IPS-11a (cell line): ENCODE measurements around the gene DOCK4.

Source experiments
- H3K4me3 ChIP-seq: one replicate; pipeline ENCODE4 v1.5.1; 2013; ENCODE audit warnings: low read depth, low read length, control low read depth

The DOCK4 gene

GRCh38 chr7:111871283-111871682 is 334.9 kb downstream of the DOCK4 start:
- no peak overlapping the region for H3K4me3 ChIP-seq

GRCh38 chr7:111869280-111869679 is 336.9 kb downstream of the DOCK4 start:
- H3K4me3 ChIP-seq: no peak overlapping the region

DNA sequence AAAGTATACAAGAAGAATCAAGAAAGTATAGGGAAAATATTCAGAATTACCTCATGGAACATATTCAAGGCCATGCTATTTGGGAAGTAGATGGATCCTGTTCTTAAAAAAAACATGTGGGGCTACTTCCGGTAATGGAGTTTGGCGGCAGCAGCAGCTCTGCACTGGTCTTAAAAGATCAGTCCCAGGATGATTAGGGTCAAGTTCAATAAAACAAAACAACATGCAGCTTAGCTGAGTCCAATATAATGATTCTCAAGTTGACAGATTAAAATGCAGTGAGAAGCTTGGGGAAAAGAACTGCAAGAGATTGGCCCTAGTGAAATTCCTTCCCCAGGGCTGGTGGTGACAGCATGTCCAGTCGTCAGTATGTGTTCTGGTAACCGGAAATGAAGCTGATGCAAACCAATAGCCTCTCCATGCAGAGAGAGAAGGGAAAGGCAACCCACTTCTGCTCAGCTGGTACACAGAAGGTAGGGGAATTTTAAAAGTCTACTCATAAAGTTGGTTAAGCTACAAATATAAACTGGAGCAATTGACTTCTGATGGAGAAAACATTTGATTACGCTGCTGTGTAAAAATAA is 338.8 kb downstream of the DOCK4 start:
- H3K4me3 ChIP-seq: no peak overlapping the region

- H3K4me3 ChIP-seq: no peak overlapping the region
Observed at GRCh38 chr7:111866787-111867186, 339.4 kb downstream of the DOCK4 start.

DNA sequence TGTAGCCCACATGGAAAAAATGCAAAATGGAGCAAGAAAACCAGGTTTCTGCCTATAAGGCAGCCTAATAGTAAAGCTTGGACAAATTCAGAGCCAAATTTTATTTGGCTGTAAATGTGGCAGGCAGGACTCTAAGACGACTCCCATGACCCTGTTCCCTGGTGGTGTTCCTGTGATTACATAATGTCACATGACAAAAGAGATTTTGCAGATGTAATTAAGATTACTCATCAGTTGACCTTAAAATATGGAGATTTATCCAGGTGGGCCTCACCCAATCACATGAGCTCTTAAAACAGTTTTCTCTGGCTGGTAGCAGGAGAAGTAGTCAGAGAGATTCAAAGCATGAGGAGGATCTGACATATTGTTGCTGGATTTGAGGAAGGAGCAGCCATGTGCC is 340.8 kb downstream of the DOCK4 start:
- no peak overlapping the region for H3K4me3 ChIP-seq

- no peak overlapping the region for H3K4me3 ChIP-seq
Observed at GRCh38 chr7:111864291-111864976, 341.8 kb downstream of the DOCK4 start.

GRCh38 chr7:111863269-111863668 is 342.9 kb downstream of the DOCK4 start:
- H3K4me3 ChIP-seq: no peak overlapping the region

DNA sequence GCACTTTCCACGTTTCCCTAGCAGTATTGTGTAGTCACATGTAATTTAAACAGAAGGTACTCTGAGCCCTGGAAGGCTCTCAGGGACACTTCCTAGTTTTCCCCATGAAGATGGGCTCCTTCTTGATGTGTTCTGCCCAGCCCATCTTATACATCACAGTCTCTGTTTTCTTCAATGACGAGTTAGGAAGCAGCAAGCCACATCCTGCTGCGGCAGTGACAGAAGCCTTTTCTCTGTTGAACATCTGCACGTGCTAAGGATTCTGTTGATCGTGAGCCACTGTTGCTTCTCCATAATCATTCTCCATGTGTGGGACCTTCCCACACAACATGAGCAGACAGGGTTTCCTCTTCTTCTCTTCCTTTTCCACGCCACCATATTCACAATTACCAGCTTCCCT is 346.0 kb downstream of the DOCK4 start:
- H3K4me3 ChIP-seq: no peak overlapping the region

DNA sequence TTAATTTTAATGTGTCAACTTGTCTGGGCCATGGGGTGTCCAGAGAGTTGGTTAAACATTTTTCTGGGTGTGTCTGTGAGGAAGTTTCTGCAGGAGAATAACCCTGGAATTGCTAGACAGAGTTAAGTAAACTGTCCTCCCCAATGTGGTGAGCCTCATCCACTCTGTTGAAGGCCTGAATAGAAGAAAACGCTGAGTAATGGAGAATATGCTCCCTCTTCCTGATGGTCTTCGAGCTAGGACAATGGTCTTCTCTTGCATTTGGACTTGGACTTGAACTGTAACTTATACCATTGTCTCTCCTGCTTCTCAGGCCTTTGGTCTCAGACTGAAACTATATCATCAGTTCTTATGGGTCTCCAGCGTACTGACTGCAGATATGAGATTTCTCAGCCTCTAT is 347.9 kb downstream of the DOCK4 start:
- no peak overlapping the region for H3K4me3 ChIP-seq

- no peak overlapping the region for H3K4me3 ChIP-seq
Observed at GRCh38 chr7:111855842-111856227, 350.4 kb downstream of the DOCK4 start.

GRCh38 chr7:111855161-111855841 is 350.9 kb downstream of the DOCK4 start:
- no peak overlapping the region for H3K4me3 ChIP-seq

DNA sequence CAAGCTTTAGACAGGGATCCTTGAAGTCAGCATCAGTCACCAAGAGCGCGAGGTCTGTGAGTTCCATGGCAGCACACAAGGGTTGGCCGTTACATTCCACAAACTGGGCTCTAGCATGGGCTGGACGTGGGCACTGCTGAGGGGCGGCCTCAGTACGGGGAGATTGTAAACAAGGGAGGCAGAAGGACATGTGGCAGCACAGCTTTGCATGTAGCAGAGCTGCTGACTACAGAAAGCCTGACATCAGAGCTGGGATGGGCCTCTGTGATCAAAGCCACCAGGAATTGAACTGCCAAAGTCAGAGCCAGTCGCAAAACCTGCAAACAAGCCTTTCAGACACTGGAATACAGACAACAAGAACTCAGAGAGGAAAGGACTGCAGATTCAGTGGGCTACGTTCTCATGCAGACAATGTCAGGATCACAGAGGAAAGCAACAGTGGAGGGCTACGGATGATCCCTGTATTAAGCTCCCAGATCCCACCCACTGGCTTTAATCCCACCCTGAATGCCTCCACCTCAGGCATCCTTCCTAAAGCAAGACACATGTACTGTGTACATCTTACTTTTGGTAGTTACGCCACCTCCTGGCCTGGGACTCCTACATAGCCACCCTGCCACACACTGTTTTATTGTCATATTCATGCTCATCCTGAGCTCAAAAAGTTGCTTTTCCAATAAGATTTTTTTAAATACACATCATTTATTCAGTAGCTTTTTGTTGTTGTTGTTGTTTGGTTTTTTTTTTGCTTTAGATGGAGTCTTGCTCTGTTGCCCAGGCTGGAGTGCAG is 352.8 kb downstream of the DOCK4 start:
- no peak overlapping the region for H3K4me3 ChIP-seq

- H3K4me3 ChIP-seq: no peak overlapping the region
Observed at GRCh38 chr7:111852081-111852480, 354.1 kb downstream of the DOCK4 start.

GRCh38 chr7:111846898-111847297 is 359.3 kb downstream of the DOCK4 start:
- no peak overlapping the region for H3K4me3 ChIP-seq

- H3K4me3 ChIP-seq: no peak overlapping the region
Observed at GRCh38 chr7:111845853-111846252, 360.3 kb downstream of the DOCK4 start.

GRCh38 chr7:111844904-111845671 is 361.1 kb downstream of the DOCK4 start:
- H3K4me3 ChIP-seq: no peak overlapping the region

DNA sequence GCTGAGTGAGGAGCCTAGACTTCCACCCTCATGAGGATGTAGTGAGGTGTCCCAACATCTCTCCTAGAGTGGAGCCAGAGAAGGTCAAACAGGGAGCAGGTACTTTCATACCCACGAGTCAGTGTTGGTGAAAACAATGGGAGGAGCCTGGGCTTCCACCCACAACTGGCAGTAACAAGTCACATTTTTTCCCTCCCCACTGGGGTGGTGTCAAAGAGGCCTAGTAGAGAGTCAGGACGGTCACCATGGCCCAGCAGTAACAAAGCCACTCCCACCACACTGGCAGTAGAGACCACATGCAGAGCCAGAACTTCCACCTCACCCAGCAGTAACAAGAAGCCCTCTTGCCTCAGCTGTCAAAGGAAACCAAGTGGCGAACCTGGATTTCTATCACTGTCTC is 363.7 kb downstream of the DOCK4 start:
- no peak overlapping the region for H3K4me3 ChIP-seq

DNA sequence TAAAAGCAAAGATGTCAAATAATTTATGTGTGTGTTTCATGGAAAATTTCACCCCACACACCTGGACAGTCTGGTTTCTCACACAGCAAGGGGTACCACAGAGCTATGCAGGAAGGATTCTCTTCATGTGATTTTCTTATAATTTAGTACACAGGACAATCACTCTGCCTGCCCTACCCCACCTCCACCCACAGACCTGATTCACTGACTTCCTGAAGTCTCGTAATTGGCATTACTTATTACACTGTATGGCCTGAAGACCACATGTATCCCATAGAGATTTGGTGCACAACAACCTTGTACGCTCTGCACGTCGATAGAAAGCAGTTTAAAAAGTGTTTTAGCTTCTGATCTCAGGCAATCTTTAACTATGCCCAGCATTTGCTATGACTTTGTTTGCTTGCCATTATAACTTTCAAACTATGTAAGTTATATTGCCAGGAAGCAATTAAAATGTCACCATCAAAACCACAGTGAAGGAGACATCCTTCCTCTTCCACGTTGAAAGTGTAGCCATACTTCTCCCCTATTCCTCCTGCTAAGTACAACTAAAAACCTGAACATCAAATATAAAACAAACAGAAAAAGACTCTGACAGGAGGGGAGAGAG is 364.5 kb downstream of the DOCK4 start:
- no peak overlapping the region for H3K4me3 ChIP-seq

DNA sequence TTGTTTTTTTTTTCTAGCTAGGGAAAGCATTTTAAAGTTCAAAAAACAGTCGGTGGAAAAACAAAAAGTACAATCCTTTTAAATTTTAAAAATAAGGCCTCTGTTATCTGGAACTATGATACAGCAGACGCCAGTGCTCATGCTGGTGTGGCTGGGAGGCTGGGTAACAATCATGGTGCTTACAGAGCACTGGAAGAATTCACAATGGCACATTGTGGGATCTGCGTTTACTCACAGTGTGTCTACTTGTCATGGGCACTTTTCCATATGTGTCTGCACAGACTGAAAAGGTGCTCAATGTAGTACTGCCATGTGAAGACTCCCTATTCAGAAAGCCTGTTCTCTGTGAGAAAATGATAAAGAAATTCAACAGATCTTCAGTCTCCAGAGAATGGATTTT is 365.7 kb downstream of the DOCK4 start:
- no peak overlapping the region for H3K4me3 ChIP-seq

DNA sequence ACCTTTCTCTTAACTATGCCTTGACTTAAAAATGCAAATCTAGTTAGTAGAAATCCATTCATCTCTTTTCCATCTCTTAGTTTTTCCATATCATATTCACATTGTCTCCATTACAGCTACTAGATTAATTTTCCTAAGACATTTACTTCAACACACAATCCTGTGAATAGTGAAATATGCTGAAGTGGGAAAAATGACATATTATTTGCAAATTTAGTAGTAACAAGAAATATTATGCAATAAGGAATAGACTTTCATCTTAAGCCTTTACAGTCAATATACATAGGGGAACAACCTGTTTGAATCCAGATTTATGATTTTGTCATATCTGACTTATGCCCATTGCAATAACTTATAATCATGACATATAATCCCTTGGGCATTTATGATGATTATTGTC is 366.9 kb downstream of the DOCK4 start:
- H3K4me3 ChIP-seq: no peak overlapping the region
